Liver (tissue), 3 donors: ENCODE measurements around the gene OR6B1.

Experiments used
- CTCF ChIP-seq: fragments of 150-350 bp; IDR thresholded peaks from 2 replicates; pipeline ENCODE4 v1.5.1; 2017; ENCODE audit warnings: improper control_type of control experiment, low read depth, low read length; ENCODE audit not compliant: missing input control
- EGR1 ChIP-seq, 2 donors: IDR thresholded peaks; 2 replicates each; pipeline ENCODE4 v1.6.1; 2016 to 2018; ENCODE audit warnings: antibody characterized with exemption in 2 of 2, low read depth in 2 of 2
- donor health status: healthy.
- donor health status: healthy.

GRCh38 chr7:143975617-143976016 is 24.5 kb upstream of the OR6B1 start:
- TF ChIP-seq CTCF (no peak), EGR1 (IDR thresholded peaks at IDR 0.05; ENCODE audit: low read depth in 2 of 2) (no peak)
